ENCODE results near the gene MYO18B. TPM values are rescaled to one million over a fixed set of nuclear protein-coding genes. Genes with fewer than 3 reads are reported as not detected.
A peak's percentile ranks its signal among the peaks of the same experiment; 100 is the strongest.

MYO18B gene
- total and polyA plus RNA-seq, 9 donors: 0.02 to 0.23 (median 0.10) TPM; not detected in 5

DNA sequence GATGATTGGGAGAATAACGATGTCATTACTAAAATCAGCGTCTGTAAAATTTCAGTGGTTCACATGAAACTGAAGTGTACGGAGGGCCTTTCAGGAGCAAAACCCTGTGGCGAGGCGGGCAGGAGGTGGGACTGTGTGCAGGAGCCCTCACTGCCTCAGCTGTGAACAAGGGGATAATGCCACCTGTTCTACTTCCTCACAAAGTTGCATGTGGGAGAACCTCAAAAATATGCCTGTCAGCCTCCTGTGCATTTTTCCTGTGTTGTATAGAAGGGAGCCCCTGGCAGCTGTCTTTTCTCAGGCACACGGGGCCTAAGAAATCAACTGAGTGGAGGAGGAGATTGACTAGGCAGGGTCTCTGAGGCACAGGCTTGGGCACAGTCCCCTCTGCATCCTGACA lies 43.0 kb upstream of the MYO18B start:
- intact Hi-C loops (cut with DNase I): loop anchor here in 1 of 4 donors (10.0 kb wide), 1 partner anchor 144 kb away; no protein-coding TSS in a partner anchor
- H3K4me1 ChIP-seq (ENCODE audit: insufficient read depth): no peaks in the 10 kb centered on the region
- no peak overlapping the region for H3K27ac ChIP-seq
- no peak overlapping the region for H3K4me3 ChIP-seq
- no peaks in the 10 kb centered on the region for H3K27me3 ChIP-seq
- DNase-seq: no peak
- no peaks in the 10 kb centered on the region for H3K9me3 ChIP-seq
- TF ChIP-seq EP300 (IDR thresholded peaks at IDR 0.05) (no peak), POLR2A (IDR thresholded peaks at IDR 0.05) (no peak)
- TF ChIP-seq, protein P1, sequence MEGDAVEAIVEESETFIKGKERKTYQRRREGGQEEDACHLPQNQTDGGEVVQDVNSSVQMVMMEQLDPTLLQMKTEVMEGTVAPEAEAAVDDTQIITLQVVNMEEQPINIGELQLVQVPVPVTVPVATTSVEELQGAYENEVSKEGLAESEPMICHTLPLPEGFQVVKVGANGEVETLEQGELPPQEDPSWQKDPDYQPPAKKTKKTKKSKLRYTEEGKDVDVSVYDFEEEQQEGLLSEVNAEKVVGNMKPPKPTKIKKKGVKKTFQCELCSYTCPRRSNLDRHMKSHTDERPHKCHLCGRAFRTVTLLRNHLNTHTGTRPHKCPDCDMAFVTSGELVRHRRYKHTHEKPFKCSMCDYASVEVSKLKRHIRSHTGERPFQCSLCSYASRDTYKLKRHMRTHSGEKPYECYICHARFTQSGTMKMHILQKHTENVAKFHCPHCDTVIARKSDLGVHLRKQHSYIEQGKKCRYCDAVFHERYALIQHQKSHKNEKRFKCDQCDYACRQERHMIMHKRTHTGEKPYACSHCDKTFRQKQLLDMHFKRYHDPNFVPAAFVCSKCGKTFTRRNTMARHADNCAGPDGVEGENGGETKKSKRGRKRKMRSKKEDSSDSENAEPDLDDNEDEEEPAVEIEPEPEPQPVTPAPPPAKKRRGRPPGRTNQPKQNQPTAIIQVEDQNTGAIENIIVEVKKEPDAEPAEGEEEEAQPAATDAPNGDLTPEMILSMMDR (IDR thresholded peaks at IDR 0.05): no peak
- H3K36me3 ChIP-seq: no peaks in the 10 kb centered on the region
- 88 to 90% (median 88%) methylated on average over 6 of the region's 6 CpGs for WGBS, 3 donors

DNA sequence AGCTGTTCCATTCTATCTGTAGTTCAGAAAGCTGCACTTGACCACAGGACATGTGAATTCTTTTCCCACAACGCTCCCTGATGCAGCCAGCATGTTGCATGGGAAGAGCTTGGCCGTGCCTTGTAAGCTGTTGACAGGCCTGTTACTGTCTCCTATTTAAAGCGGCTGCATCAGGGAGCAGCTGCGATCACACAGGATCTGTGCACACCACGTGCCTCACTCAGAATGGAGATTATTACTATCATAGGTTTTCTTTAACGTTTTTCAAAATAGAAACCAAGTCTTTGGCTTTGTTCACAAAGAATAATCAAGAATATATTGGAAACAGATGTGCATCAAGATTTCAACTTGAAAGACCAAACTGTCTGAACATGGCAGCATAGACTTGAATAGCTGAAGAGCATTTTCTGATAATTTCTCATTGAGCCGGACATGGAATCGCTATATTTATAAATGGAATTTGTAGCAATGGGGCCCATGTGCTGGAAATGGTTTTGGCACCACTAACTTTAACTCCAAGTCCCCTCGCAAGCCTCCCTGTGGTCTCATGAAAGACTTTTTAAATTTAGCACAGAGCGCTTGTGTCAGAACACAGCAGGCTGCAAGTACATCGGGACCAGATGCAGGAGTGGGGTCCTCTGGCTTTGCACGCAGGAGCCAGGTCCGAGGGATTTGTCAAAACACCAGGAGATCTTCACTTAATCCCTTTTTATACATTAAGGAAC lies 40.8 kb upstream of the MYO18B start:
- DNase-seq: peak in 1 of 5 donors; percentile 20
- Histone ChIP-seq H3K4me3 (no peak overlapping the region), H3K4me1 (ENCODE audit: insufficient read depth) (no peaks in the 10 kb centered on the region), H3K36me3 (no peaks in the 10 kb centered on the region), H3K9me3 (no peaks in the 10 kb centered on the region), H3K27ac (no peak overlapping the region), H3K27me3 (no peaks in the 10 kb centered on the region)
- intact Hi-C loops (cut with DNase I): loop anchor here (5.0 to 10.0 kb wide), 2 partner anchors 239 to 336 kb away; no protein-coding TSS in a partner anchor
- TF ChIP-seq POLR2A (IDR thresholded peaks at IDR 0.05) (no peak), EP300 (IDR thresholded peaks at IDR 0.05) (no peak)
- TF ChIP-seq, protein P1 (IDR thresholded peaks at IDR 0.05): no peak
- WGBS, 3 donors: 26 to 33% (median 27%) methylated on average over 13 of the region's 13 CpGs

DNA sequence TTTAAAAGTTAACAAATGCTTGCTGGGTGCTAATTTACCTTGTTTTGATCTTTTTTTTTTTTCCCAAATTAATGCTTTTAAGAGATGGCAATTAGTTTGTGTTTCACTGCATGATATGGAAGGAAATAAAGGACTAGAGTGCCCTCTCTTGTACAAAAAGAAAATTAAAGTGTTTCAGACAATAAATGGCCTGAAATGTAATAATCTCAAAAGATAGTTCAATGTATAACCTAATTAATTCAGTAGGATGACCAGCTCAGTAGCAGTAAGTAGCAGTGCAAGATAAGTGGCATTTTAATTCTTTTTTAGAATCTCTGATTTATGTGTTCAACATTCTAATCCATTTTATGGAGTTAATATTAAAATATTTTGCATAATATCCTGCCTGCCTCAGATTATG lies 39.9 kb upstream of the MYO18B start:
- Histone ChIP-seq H3K27me3 (no peaks in the 10 kb centered on the region), H3K4me1 (ENCODE audit: insufficient read depth) (no peaks in the 10 kb centered on the region), H3K27ac (no peak overlapping the region), H3K4me3 (no peak overlapping the region), H3K36me3 (no peaks in the 10 kb centered on the region), H3K9me3 (no peaks in the 10 kb centered on the region)
- DNase-seq: no peak
- intact Hi-C loops (cut with DNase I): loop anchor here (2.0 to 10.0 kb wide), 3 partner anchors 239 to 337 kb away; no protein-coding TSS in a partner anchor
- TF ChIP-seq, protein P1 (IDR thresholded peaks at IDR 0.05): peak in 2 of 3 donors; percentile 20 to 34
- TF ChIP-seq POLR2A (IDR thresholded peaks at IDR 0.05) (no peak), EP300 (IDR thresholded peaks at IDR 0.05) (no peak)

DNA sequence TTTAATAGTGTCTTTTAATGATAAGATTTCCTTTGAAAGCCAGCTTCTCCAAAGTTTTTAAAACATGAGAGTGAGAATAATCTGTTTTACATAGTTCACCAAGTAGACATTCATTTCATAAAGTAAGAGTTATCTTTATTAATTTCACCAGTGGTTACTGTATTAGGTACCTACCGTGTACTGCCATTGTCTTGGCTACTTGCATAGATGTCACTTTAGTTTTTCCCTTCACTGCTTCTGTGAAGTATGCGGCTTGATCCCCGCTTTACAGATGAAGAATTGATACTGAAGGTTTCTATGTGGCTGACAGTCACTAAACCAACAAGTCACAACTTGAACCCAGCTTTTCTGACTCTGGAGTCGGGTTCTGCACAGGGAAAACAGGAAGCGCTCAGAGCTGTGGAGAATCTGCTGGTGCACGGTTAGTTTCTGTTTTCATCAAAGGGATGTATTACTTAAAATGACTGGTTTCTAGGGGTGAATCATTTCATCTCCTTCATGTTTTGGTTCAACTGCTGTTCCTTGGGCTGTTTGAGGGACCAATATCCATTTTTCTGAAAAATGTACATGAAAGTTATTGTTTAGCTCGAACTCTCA lies 39.3 kb upstream of the MYO18B start:
- intact Hi-C loops (cut with DNase I): loop anchor here (2.0 to 10.0 kb wide), 3 partner anchors 240 to 338 kb away; no protein-coding TSS in a partner anchor
- H3K36me3 ChIP-seq: no peaks in the 10 kb centered on the region
- H3K27ac ChIP-seq: no peak overlapping the region
- no peak overlapping the region for H3K4me3 ChIP-seq
- DNase-seq: no peak
- no peaks in the 10 kb centered on the region for H3K9me3 ChIP-seq
- 89 to 91% (median 91%) methylated on average over 7 of the region's 7 CpGs for WGBS, 3 donors
- H3K4me1 ChIP-seq (ENCODE audit: insufficient read depth): no peaks in the 10 kb centered on the region
- TF ChIP-seq EP300 (IDR thresholded peaks at IDR 0.05) (no peak), POLR2A (IDR thresholded peaks at IDR 0.05) (no peak)
- TF ChIP-seq, protein P1 (IDR thresholded peaks at IDR 0.05): no peak
- no peaks in the 10 kb centered on the region for H3K27me3 ChIP-seq

Data from ovary (tissue), 9 donors.